Transverse colon (tissue), 4 donors: Measurements from ENCODE around the gene HMG20B. TPM values are rescaled to one million over a fixed set of nuclear protein-coding genes. Genes with fewer than 3 reads are reported as not detected.
"Not testable (repeated sequence)": the region's sequence is repeated elsewhere in the genome, so short reads cannot be mapped to it uniquely, and the experiment has no call there.

ENCODE experiments used
- DNase-seq: peaks from one replicate; pipeline ENCODE4 v3.0.0-alpha.2; 2019
- H3K27ac ChIP-seq, 4 donors: fragments of 200-600 bp; sonication (generic); 2 replicates each; pipeline ENCODE4 v1.5.1; 2016 to 2018; ENCODE audit warnings: inconsistent platforms in 4 of 4
- H3K27me3 ChIP-seq: fragments of 200-600 bp; sonication (generic); 2 replicates; pipeline ENCODE4 v1.5.1; 2017; ENCODE audit warnings: inconsistent platforms
- H3K36me3 ChIP-seq, 4 donors: fragments of 200-600 bp; sonication (generic); 2 replicates each; pipeline ENCODE4 v1.5.1; 2017 to 2019; ENCODE audit warnings: inconsistent platforms in 4 of 4
- H3K4me1 ChIP-seq, 4 donors: fragments of 200-600 bp; sonication (generic); 2 replicates each; pipeline ENCODE4 v1.5.1; 2017 to 2020; ENCODE audit warnings: inconsistent platforms in 4 of 4
- H3K4me3 ChIP-seq, 4 donors: fragments of 200-600 bp; sonication (generic); 1 replicate in 1 of 4; 2 replicates in 3 of 4; pipeline versions ENCODE4 v1.5.1 to v1.6.1; 2017 to 2019; ENCODE audit warnings: inconsistent platforms in 4 of 4
- H3K9me3 ChIP-seq, 2 donors: fragments of 200-600 bp; sonication (generic); 2 replicates each; pipeline ENCODE4 v1.5.1; 2017 to 2019; ENCODE audit warnings: inconsistent platforms in 2 of 2
- CTCF ChIP-seq, 5 experiments: fragments of 200-600 bp in 3 of 5; fragments of 450-650 bp in 2 of 5; sonication (generic) in 3 of 5; IDR thresholded peaks; 1 replicate in 2 of 5; 2 replicates in 3 of 5; pipeline ENCODE4 v1.5.1; 2016 to 2017; ENCODE audit warnings: antibody characterized with exemption in 5 of 5, inconsistent platforms in 3 of 5, mild to moderate bottlenecking in 2 of 5, moderate library complexity in 1 of 5
- EP300 ChIP-seq: sonication (generic); formaldehyde crosslinking; IDR thresholded peaks from one replicate; pipeline ENCODE4 v1.6.1; 2017; ENCODE audit warnings: antibody characterized with exemption, low read depth
- POLR2A ChIP-seq: fragments of 450-650 bp; IDR thresholded peaks from one replicate; pipeline ENCODE4 v1.6.1; 2016; ENCODE audit warnings: antibody characterized with exemption, mild to moderate bottlenecking, moderate library complexity
- POLR2AphosphoS5 ChIP-seq, 3 donors: sonication (generic); formaldehyde crosslinking; IDR thresholded peaks; one replicate each; pipeline ENCODE4 v1.6.1; 2016; ENCODE audit warnings: antibody characterized with exemption in 3 of 3
- WGBS, 2 donors: methylation state at CpG; one replicate each; pipeline ENCODE4 v1.1.5; 2018; ENCODE audit warnings: low coverage in 1 of 2; 5-methylcytosine and 5-hydroxymethylcytosine counted together
- in situ Hi-C, 4 donors: fragments of 200-750 bp; cut with MboI; loops; one replicate each; pipeline versions ENCODE4 v1.15.0 to v1.15.1; 2017; ENCODE audit warnings: low sequenced_read_pairs in 3 of 4, low pct_ligation_motif_present in 1 of 4, low pct_unique_long_range_greater_than_20kb in 1 of 4
- intact Hi-C: fragments of 100-400 bp; cut with DNase I; formaldehyde crosslinking; loops from one replicate; pipeline ENCODE4 v1.15.1; 2023; ENCODE audit warnings: low total_unique reads
- total RNA-seq, 4 donors: library from RNA; depleted of rRNA; stranded (reverse); fragments of >200 nt; gene quantifications; one replicate each; pipeline ENCODE4 v1.1.0, GENCODE V29; 2016

The HMG20B gene
- total RNA-seq, 4 donors from 2014 or later, result 88.9 to 555 (median 130) TPM

GRCh38 chr19:3580156-3580934, 7.6 kb downstream of the HMG20B start:
- in situ Hi-C loops (no loop called here), intact Hi-C loops (no loop called here)
- Histone ChIP-seq H3K4me3 (no peak overlapping the region), H3K27me3 (peaks cover 13% of the 10 kb centered on the region), H3K36me3 (no peaks in the 10 kb centered on the region), H3K9me3 (no peaks in the 10 kb centered on the region), H3K4me1 (peaks cover 9 to 39% (median 27%) of the 10 kb centered on the region in 4 donors), H3K27ac (peak overlapping the region; percentile 55 to 68 (median 64))
- peak in 2 of 3 donors; percentile 37 to 47 for TF ChIP-seq POLR2AphosphoS5 (IDR thresholded peaks at IDR 0.05)
- TF ChIP-seq EP300, result no peak
- DNase-seq, result no peak
- 63 to 84% methylated on average over 3 to 11 of the region's 11 CpGs for WGBS, 2 donors

- H3K27ac ChIP-seq, result not testable (repeated sequence)
These were observed 9.0 kb downstream of the HMG20B start for GRCh38 chr19:3581792-3582191.

GRCh38 chr19:3584036-3584802, 11.5 kb downstream of the HMG20B start:
- intact Hi-C loops, result not testable (repeated sequence)

More at GRCh38 chr19:3581792-3582191, 9.0 kb downstream of the HMG20B start:
- H3K9me3 ChIP-seq, H3K4me3 ChIP-seq, in situ Hi-C loops, intact Hi-C loops, DNase-seq, H3K36me3 ChIP-seq: not testable (repeated sequence)
- 86% methylated on average over 4 of the region's 4 CpGs; no CpG with 5 or more reads in 1 of the 2 donors for WGBS, 2 donors
- peaks cover 28% of the 10 kb centered on the region for H3K27me3 ChIP-seq
- peaks cover 6 to 31% (median 20%) of the 10 kb centered on the region in 4 donors for H3K4me1 ChIP-seq

GRCh38 chr19:3585301-3586126, 12.8 kb downstream of the HMG20B start, which contains the start of gene GIPC3:
TSS of gene GIPC3 (plus strand) at chr19:3585478. CDS start at chr19:3585598, 120 bp downstream.
- Histone ChIP-seq H3K36me3 (no peaks in the 10 kb centered on the region), H3K4me3 (peak within 1 kb of the TSS in 3 of 4 donors; percentile 16 to 42 (median 24)), H3K9me3 (no peaks in the 10 kb centered on the region), H3K27me3 (peaks cover 29% of the 10 kb centered on the region), H3K27ac (no peak within 1 kb of the TSS), H3K4me1 (peaks cover 3 to 17% (median 9%) of the 10 kb centered on the region in 4 donors)
- no peak for DNase-seq
- in situ Hi-C loops (no loop called here), intact Hi-C loops (loop anchor here (2.0 kb wide), 1 partner anchor 37 kb away; no protein-coding TSS in a partner anchor)
- WGBS, 2 donors, result 37% methylated on average over 19 of the region's 84 CpGs; no CpG with 5 or more reads in 1 of the 2 donors
- TF ChIP-seq CTCF (IDR thresholded peaks at IDR 0.05), result no peak
- no peak for TF ChIP-seq POLR2A

More at GRCh38 chr19:3584036-3584802, 11.5 kb downstream of the HMG20B start:
- H3K27ac ChIP-seq, H3K9me3 ChIP-seq, DNase-seq, H3K36me3 ChIP-seq, H3K4me3 ChIP-seq, in situ Hi-C loops: not testable (repeated sequence)
- 73 to 88% methylated on average over 5 to 15 of the region's 15 CpGs for WGBS, 2 donors
- H3K27me3 ChIP-seq, result peaks cover 29% of the 10 kb centered on the region
- H3K4me1 ChIP-seq, result peaks cover 3 to 17% (median 11%) of the 10 kb centered on the region in 4 donors

- peaks cover 29% of the 10 kb centered on the region for H3K27me3 ChIP-seq
- peak overlapping the region in 3 of 4 donors; percentile 16 to 42 (median 24) for H3K4me3 ChIP-seq
- WGBS, 2 donors, result 44% methylated on average over 7 of the region's 16 CpGs; no CpG with 5 or more reads in 1 of the 2 donors
- no peaks in the 10 kb centered on the region for H3K9me3 ChIP-seq
- intact Hi-C loops (loop anchor here (2.0 kb wide), 1 partner anchor 37 kb away; no protein-coding TSS in a partner anchor), in situ Hi-C loops (no loop called here)
- no peak overlapping the region for H3K27ac ChIP-seq
- H3K4me1 ChIP-seq, result peaks cover 3 to 17% (median 8%) of the 10 kb centered on the region in 4 donors
- DNase-seq, result no peak
- TF ChIP-seq POLR2AphosphoS5 (IDR thresholded peaks at IDR 0.05) (no peak), EP300 (no peak), CTCF (IDR thresholded peaks at IDR 0.05) (peak; percentile 41 to 49 (median 44))
- H3K36me3 ChIP-seq, result no peaks in the 10 kb centered on the region
These were observed 13.4 kb downstream of the HMG20B start for GRCh38 chr19:3586127-3586626.
